HG02938 (cell line): ENCODE results near the gene PIF1.
"Not testable (repeated sequence)": the region's sequence is repeated elsewhere in the genome, so short reads cannot be mapped to it uniquely, and the experiment has no call there.

Source experiments
- ATAC-seq: cut with Tn5 transposase; IDR thresholded peaks from one replicate; pipeline ENCODE4 v1.9.1; 2021; ENCODE audit warnings: mild to moderate bottlenecking, moderate library complexity; ENCODE audit not compliant: unreplicated experiment

Gene PIF1

DNA sequence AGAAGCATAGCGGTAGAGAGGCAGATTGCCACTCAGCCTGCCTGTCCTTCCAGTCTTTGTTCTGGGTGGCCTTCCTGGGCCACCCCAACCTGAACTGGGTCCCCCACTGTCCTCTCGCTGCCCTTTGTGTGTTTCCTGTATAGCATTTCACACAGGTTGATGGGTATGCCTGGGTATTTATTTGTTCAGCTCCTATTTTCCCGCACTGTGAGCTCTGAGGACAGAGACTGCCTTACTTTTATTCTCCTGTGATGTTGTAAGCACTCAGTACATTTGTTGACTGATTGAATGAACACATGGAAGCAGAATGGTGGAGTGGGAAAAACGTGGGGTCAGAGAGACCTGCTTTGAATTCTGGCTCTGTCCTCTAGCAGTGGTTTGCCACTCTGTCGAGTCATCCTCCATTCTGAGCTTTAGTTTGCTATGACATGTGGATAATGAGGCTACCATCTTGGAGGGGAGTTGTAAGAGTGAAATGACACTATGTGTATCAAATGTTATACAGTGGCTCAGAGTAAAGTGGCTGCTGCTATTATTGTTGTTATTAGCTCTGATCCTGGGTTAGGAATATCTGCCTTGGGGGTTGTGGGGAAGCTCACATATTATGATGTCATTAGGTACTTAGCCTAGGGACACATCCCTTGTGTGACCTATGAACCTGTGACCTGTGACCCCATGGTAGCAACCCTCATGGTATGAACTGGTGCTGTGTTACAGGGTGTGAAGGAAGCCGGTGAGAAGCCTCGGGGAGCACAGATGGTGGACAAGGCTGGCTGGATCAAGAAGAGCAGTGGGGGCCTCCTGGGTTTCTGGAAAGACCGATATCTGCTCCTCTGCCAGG lies 22.6 kb upstream of the PIF1 start:
- ATAC-seq = no peak

DNA sequence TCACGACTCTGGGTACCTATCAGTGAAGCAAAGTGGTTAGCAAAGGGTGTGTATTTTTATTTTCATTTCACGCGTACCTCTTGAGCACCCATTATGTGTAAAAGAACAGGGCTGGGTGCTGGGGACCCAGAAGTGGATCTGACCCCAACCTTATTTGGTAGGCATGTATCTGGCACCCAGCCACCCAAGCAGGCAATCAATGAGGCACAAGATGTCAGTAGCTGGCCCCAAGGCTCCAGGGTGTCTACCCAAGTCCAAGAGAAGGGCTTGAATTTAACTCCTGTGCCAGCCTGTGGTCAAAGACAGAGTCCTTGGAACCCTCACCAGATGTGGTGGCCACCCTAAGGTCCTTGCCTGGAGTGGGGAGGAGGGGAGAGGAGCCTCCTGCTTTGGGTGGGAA lies 22.0 kb upstream of the PIF1 start:
- no peak for ATAC-seq

DNA sequence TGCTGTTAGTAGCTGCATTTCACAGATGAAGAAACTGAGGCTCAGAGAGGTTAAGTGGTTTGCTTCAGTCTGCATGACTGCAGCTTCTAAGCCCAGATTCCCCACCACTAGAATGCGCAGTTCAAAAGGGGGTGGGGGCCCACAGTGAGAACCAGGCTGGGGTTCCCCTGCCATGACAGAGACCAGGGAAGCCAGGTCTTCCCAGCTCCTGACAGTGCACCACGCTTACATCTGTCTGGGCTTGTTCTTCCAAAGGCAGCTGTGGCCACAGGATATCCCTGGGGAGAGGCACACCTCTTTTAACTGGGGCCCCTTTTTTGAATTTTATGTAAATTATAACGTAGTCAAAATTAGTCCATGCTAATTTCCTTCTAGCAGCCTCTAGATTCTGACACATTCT lies 21.6 kb upstream of the PIF1 start:
- ATAC-seq = no peak

- no peak for ATAC-seq
Observed at GRCh38 chr15:64845831-64846595, 20.6 kb upstream of the PIF1 start.

GRCh38 chr15:64845183-64845611 lies 19.8 kb upstream of the PIF1 start:
- ATAC-seq = no peak

GRCh38 chr15:64844576-64845145 lies 19.2 kb upstream of the PIF1 start:
- no peak for ATAC-seq

- no peak for ATAC-seq
Observed at GRCh38 chr15:64843991-64844390, 18.5 kb upstream of the PIF1 start.

DNA sequence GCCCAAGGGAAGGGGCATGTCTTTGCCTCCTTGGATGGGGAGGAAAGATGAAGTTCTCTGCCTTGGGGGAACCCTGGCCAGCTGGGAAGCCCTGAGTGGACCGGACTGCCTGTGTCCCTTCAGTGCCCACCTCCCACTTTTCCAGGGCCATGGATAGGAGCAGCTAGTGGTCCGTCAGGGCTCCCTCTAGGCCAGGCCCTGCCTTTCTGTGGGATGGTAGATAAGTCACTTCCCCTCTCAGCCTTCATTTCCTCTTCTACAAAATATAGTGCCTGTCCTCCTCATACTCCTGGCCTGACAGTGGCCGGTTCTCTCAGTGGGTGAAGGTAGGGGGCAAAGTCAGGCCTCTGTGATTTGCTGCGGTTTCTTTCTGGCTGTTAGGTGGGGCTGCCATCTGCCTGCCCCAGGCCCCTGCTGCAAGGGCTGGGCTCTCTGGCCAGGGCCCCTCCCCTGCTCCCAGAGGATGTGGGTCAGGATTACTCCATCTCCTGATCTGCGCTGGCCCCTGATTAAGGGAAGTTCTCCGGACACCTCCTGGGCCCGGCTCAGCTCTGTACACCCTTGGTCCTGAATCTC lies 17.6 kb upstream of the PIF1 start:
- ATAC-seq = no peak

GRCh38 chr15:64842096-64842939 lies 16.9 kb upstream of the PIF1 start:
- ATAC-seq = no peak

GRCh38 chr15:64841344-64842095 lies 16.1 kb upstream of the PIF1 start, which contains the start of gene PLEKHO2:
TSS of gene PLEKHO2 (plus strand) at chr15:64841915. CDS start at chr15:64842017, 102 bp downstream.
- peak; percentile 50 for ATAC-seq

DNA sequence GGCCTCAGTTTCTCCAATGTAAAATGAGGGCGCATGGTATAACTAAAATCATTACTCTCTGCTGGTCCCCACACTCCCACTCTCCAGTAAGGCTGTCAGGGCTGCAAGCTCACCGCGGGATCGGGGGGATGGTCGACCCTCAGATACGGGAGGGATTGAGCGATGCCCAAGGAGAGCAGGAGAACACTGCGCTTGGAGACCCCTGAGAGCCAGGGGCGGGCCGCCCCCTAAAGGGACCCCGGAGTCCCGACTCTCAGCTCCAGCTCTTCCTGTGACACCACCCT lies 15.6 kb upstream of the PIF1 start:
- ATAC-seq = no peak

DNA sequence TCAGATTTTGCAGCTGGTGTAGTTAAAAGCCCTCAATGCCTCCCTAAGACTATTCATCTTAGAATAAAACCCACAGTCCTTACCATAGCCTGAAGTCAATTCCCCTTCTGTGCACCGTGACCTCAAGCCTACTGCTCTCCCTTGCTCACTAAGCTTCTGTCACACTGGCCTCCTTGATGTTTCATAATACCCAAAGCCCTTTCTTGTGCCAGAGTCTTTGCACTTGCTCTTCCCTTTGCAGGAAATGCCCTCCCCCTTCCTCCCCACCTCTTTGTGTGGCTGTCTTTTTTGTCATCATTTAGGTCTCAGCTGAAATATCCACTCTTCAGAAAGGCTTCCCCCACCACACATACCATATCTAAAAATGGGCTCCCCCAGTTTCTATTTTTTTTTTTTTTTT lies 12.1 kb upstream of the PIF1 start:
- no peak for ATAC-seq

DNA sequence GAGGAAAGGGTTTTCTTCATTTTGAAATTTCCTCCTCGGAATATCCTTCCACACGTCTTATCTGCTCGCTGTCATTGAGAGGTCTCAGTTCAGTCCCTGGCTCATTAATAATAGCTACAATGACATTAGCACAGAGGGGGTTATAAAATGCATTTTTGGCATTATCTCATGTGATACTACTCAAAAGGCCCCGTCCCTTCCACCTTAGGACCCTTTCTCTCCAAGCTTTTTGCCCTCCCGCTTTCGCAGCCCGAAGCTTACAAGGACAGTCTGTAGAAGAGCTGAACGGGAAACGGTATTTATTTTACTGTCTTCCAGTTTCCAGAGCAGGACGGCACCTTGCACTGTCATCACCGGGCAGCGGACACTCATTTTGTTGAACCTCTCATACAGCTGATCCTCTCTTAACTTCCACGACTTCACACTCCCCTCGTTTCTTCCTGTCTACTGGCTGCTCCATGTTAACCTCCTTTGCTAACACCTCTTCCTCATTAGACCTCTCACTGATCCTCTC lies 10.6 kb upstream of the PIF1 start:
- ATAC-seq = no peak

- no peak for ATAC-seq
Observed at GRCh38 chr15:64833690-64834089, 8.2 kb upstream of the PIF1 start.

DNA sequence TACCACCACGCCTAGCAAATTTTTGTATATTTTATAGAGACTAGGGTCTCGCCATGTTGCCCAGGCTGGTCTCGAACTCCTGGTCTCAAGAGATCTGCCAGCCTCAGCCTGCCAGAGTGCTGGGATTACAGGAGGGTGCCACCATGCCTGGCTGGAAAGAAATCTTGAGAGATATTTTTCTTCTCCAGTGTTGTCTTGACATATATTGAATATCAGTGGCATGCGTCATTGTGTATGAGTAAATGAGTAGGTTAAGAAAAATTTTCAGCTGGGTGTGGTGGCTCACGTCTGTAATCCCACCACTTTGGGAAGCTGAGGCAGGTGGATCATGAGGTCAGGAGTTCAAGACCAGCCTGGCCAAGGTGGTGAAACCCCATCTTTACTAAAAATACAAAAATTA lies 3.5 kb upstream of the PIF1 start:
- ATAC-seq = no peak

DNA sequence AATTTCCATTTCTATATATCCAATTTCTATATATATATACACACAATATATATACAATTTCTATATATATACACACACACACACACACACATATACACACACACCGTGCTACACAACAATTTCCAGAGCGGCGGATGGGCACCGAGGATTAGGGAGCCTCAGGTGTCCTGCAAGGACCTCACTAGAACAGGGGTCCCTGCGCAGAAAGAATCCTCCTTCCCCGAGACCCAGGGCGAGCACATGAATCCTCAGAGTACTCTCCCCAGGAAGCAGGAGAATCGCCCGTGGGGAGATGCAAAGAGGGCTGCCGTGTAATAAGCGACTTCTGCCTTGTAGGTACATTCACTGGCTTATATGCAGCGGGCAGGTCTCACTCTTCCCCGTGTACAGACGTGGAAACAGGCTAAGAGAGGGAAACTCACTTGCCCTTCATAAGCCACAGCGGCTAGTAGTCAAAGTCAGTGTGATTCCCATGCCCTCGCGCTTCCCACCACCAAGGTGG lies 467 bp downstream of the PIF1 start:
- peak; percentile 4 for ATAC-seq

DNA sequence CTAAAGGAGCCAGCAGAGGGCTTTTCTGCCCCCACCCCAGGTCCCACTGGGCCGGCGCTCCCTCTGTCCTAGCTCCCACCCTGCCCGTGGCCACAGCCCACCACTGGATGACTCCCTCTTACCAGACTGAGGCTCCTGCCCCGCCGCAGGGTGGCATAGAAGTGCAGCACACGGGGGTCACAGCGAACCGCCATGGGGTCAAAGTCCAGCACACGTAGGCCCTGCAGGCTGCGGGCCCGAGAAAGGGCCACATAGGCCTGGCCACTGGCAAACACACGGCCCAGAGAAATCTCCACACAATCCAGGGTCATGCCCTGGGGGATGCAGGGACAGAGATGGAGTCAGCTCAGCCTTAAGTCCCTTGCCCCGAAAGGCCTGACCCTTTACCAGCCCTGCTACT lies 9.0 kb downstream of the PIF1 start:
- ATAC-seq = no peak

DNA sequence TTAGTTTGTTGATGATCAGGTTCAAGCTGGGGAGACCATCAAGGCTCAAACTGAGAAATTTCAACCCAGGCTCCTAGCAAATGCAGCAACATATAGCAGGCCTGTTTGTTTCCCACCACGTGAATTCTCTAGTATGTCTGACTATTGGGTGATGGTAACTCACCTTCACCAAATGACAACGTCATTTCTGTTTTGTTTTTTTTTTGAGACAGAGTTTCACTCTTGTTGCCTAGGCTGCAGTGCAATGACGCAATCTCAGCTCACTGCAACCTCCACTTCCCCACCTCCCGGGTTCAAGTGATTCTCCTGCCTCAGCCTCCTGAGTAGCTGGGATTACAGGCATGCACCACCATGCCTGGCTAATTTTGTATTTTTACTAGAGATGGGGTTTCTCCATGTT lies 10.5 kb downstream of the PIF1 start:
- ATAC-seq = not testable (repeated sequence)

GRCh38 chr15:64814283-64814682 lies 11.2 kb downstream of the PIF1 start:
- ATAC-seq = not testable (repeated sequence)

DNA sequence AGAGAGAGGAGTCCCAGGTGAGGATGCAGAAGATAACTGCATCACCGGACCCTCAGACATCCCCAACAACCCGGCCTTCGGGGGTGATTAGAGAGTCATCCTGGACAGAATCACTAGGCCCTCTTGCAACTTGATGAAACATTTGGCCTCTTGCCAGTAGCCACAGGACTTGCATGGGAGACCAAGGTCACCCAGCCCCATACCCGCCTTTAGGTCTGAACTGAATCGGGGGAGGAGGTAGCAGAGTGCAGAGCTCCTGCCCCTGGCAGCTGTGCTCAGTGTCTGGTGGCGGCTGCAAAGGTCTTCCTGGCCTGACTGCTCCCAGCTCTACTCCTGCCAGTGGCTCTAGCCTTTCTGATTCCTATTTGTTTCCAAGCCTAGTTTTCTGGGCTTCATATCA lies 12.4 kb downstream of the PIF1 start:
- ATAC-seq = no peak
